ENCODE results near the gene PKNOX2. TPM values are rescaled to one million over a fixed set of nuclear protein-coding genes. Genes with fewer than 3 reads are reported as not detected.

The PKNOX2 gene
- total RNA-seq, 1 experiment from 2014 or later, result not detected

GRCh38 chr11:125300791-125301218 is 136.3 kb downstream of the PKNOX2 start:
- peak; percentile 9 for DNase-seq
- BruUV-seq (replicated peaks), result no TSS peak
- no peaks in the 10 kb centered on the region for H3K4me1 Mint-ChIP-seq (ENCODE audit: low read depth, unreplicated experiment)
- intact Hi-C loops (cut with micrococcal nuclease; ENCODE audit: unreplicated experiment), result no loop called here
- H3K9me3 Mint-ChIP-seq (ENCODE audit: low read depth, unreplicated experiment), result no peaks in the 10 kb centered on the region
- no peak overlapping the region for H3K4me3 Mint-ChIP-seq (ENCODE audit: low read depth, unreplicated experiment)
- no peak overlapping the region for H3K27ac Mint-ChIP-seq (ENCODE audit: unreplicated experiment)
- no peaks in the 10 kb centered on the region for H3K36me3 Mint-ChIP-seq (ENCODE audit: insufficient read depth, unreplicated experiment)
- no peak for TF ChIP-seq CTCF (IDR thresholded peaks at IDR 0.05; ENCODE audit: unreplicated experiment)
- CTCF ChIA-PET, result interaction anchor here (1.6 to 1.8 kb wide), 2 partner anchors 24 to 45 kb away, joined by 3 to 5 read pairs; no protein-coding TSS in a partner anchor
- H3K27me3 Mint-ChIP-seq (ENCODE audit: unreplicated experiment), result peaks cover 75% of the 10 kb centered on the region

- DNase-seq, result no peak
- intact Hi-C loops (cut with micrococcal nuclease; ENCODE audit: unreplicated experiment), result no loop called here
- TF ChIP-seq CTCF (IDR thresholded peaks at IDR 0.05; ENCODE audit: unreplicated experiment), result no peak
- no peak overlapping the region for H3K4me3 Mint-ChIP-seq (ENCODE audit: low read depth, unreplicated experiment)
- no peaks in the 10 kb centered on the region for H3K36me3 Mint-ChIP-seq (ENCODE audit: insufficient read depth, unreplicated experiment)
- H3K4me1 Mint-ChIP-seq (ENCODE audit: low read depth, unreplicated experiment), result no peaks in the 10 kb centered on the region
- BruUV-seq (replicated peaks), result no TSS peak
- no peak overlapping the region for H3K27ac Mint-ChIP-seq (ENCODE audit: unreplicated experiment)
- CTCF ChIA-PET, result interaction anchor here (1.6 to 1.8 kb wide), 2 partner anchors 25 to 45 kb away, joined by 3 to 5 read pairs; no protein-coding TSS in a partner anchor
- no peaks in the 10 kb centered on the region for H3K9me3 Mint-ChIP-seq (ENCODE audit: low read depth, unreplicated experiment)
- peaks cover 75% of the 10 kb centered on the region for H3K27me3 Mint-ChIP-seq (ENCODE audit: unreplicated experiment)
Measured at GRCh38 chr11:125301346-125301745, 136.8 kb downstream of the PKNOX2 start.

GRCh38 chr11:125303186-125303585 is 138.6 kb downstream of the PKNOX2 start:
- DNase-seq, result no peak
- no peak for TF ChIP-seq CTCF (IDR thresholded peaks at IDR 0.05; ENCODE audit: unreplicated experiment)
- CTCF ChIA-PET, result no interaction called here
- intact Hi-C loops (cut with micrococcal nuclease; ENCODE audit: unreplicated experiment), result no loop called here
- H3K36me3 Mint-ChIP-seq (ENCODE audit: insufficient read depth, unreplicated experiment), result no peaks in the 10 kb centered on the region
- peaks cover 77% of the 10 kb centered on the region for H3K27me3 Mint-ChIP-seq (ENCODE audit: unreplicated experiment)
- no peaks in the 10 kb centered on the region for H3K9me3 Mint-ChIP-seq (ENCODE audit: low read depth, unreplicated experiment)
- no peak overlapping the region for H3K4me3 Mint-ChIP-seq (ENCODE audit: low read depth, unreplicated experiment)
- H3K27ac Mint-ChIP-seq (ENCODE audit: unreplicated experiment), result no peak overlapping the region
- no TSS peak for BruUV-seq (replicated peaks)
- no peaks in the 10 kb centered on the region for H3K4me1 Mint-ChIP-seq (ENCODE audit: low read depth, unreplicated experiment)

GRCh38 chr11:125303694-125304093 is 139.1 kb downstream of the PKNOX2 start:
- BruUV-seq (replicated peaks), result no TSS peak
- Mint-ChIP-seq H3K36me3 (ENCODE audit: insufficient read depth, unreplicated experiment) (no peaks in the 10 kb centered on the region), H3K9me3 (ENCODE audit: low read depth, unreplicated experiment) (no peaks in the 10 kb centered on the region), H3K4me3 (ENCODE audit: low read depth, unreplicated experiment) (no peak overlapping the region), H3K4me1 (ENCODE audit: low read depth, unreplicated experiment) (no peaks in the 10 kb centered on the region), H3K27me3 (ENCODE audit: unreplicated experiment) (peaks cover 80% of the 10 kb centered on the region), H3K27ac (ENCODE audit: unreplicated experiment) (no peak overlapping the region)
- no peak for TF ChIP-seq CTCF (IDR thresholded peaks at IDR 0.05; ENCODE audit: unreplicated experiment)
- no peak for DNase-seq
- intact Hi-C loops (cut with micrococcal nuclease; ENCODE audit: unreplicated experiment), result no loop called here
- CTCF ChIA-PET, result no interaction called here
